ENCODE results near the gene KRTAP5-5.

The KRTAP5-5 gene

DNA sequence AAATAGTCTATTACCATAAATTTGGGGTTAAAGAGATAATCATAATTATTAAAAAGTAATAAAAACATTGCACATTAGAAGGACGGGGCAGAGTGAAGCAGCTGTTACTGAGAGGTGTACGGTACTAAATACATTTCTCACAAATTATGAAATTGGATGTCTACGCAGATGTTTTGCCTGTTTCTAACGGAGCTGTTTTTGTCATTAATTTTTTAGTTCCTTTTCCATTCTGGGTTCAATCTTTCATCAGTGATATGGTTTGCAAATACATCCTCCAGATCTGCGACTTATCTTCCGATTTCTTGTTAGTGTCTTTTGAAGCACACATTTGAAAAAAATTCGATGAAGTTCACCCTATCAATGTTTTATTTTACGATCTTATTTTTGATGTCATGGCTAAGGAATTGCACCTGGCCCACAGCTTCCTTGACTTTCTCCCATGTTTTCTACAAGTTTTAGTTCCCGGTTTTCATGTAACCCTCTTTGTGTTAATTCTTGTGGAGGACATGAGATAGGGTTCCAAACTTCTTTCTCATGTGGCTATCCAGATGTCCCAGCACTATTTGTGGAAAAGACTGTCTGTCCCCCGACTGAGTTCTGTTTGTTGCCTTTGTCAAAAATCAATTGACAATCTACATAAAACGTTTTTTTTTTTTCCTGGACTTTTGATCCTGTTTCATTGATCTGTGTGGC, 46.1 kb downstream of the KRTAP5-5 start:
- H3K36me3 ChIP-seq (ENCODE audit: control insufficient read depth, insufficient read depth, low read length), result no peaks in the 10 kb centered on the region
- DNase-seq (ENCODE audit: extremely low read depth, insufficient read length), result no peak
- TF ChIP-seq, protein P1, sequence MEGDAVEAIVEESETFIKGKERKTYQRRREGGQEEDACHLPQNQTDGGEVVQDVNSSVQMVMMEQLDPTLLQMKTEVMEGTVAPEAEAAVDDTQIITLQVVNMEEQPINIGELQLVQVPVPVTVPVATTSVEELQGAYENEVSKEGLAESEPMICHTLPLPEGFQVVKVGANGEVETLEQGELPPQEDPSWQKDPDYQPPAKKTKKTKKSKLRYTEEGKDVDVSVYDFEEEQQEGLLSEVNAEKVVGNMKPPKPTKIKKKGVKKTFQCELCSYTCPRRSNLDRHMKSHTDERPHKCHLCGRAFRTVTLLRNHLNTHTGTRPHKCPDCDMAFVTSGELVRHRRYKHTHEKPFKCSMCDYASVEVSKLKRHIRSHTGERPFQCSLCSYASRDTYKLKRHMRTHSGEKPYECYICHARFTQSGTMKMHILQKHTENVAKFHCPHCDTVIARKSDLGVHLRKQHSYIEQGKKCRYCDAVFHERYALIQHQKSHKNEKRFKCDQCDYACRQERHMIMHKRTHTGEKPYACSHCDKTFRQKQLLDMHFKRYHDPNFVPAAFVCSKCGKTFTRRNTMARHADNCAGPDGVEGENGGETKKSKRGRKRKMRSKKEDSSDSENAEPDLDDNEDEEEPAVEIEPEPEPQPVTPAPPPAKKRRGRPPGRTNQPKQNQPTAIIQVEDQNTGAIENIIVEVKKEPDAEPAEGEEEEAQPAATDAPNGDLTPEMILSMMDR (IDR thresholded peaks at IDR 0.05; ENCODE audit: insufficient read depth, low read length, poor library complexity, severe bottlenecking), result no peak
- H3K27me3 ChIP-seq (replicated peaks; ENCODE audit: control insufficient read depth, insufficient read depth, low read length), result 0 out of 2 replicates have a peak, but pooled peaks cover 1% of the 10 kb centered on the region
- H3K4me3 ChIP-seq (replicated peaks; ENCODE audit: low read depth, low read length), result no peak overlapping the region

DNA sequence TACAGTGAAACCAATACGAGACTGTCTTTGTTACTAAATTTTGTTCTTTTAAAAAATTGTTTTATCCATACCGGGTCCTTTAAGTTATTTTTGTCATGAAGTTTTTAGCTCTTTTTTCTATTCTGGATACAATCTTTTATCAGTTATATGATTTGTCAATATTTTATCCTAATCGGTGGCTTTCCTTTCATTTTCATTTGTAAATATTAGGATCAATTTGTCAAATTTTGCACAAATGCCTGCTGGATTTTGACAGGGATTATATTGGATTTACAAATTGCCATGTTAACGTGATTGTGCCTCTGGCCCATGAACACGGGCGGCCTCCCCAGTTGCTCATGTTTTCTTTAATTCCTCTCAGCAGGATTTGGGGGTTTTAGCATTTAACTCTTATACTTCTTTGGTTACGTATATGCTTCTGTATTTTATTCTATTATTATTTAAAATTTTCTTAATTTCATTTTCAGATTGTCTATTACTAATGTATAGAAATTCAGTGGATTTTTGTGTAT, 46.7 kb downstream of the KRTAP5-5 start:
- Histone ChIP-seq H3K4me3 (replicated peaks; ENCODE audit: low read depth, low read length) (no peak overlapping the region), H3K27me3 (replicated peaks; ENCODE audit: control insufficient read depth, insufficient read depth, low read length) (0 out of 2 replicates have a peak, but pooled peaks cover 1% of the 10 kb centered on the region), H3K36me3 (ENCODE audit: control insufficient read depth, insufficient read depth, low read length) (no peaks in the 10 kb centered on the region)
- TF ChIP-seq, protein P1 (IDR thresholded peaks at IDR 0.05; ENCODE audit: insufficient read depth, low read length, poor library complexity, severe bottlenecking), result no peak
- no peak for DNase-seq (ENCODE audit: extremely low read depth, insufficient read length)

DNA sequence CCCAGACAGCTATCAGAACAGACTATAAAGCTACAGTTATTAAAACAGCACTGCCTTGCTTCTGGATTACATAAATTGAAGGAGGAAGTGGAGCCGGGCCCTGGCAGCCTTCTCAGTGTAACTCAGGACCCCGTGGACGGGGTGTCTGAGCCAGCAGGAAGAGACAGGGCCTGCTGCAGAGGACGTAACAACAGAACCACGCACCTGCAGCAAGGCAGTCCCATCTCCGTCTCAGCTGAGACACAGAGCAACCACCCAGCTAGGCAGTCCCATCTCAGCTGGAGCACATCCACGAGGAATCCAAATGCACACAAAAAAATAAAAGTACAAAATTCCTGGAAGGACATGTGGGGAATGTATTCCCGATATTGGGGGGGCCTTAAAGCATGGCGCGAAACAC, 50.3 kb downstream of the KRTAP5-5 start:
- H3K4me3 ChIP-seq (replicated peaks; ENCODE audit: low read depth, low read length), result no peak overlapping the region
- H3K27me3 ChIP-seq (replicated peaks; ENCODE audit: control insufficient read depth, insufficient read depth, low read length), result no peaks in the 10 kb centered on the region
- H3K36me3 ChIP-seq (ENCODE audit: control insufficient read depth, insufficient read depth, low read length), result no peaks in the 10 kb centered on the region
- TF ChIP-seq, protein P1 (IDR thresholded peaks at IDR 0.05; ENCODE audit: insufficient read depth, low read length, poor library complexity, severe bottlenecking), result no peak
- DNase-seq (ENCODE audit: extremely low read depth, insufficient read length), result no peak

Data from GM06990 (cell line).